ENCODE data around the gene OBP2B. TPM values are rescaled to one million over a fixed set of nuclear protein-coding genes. Genes with fewer than 3 reads are reported as not detected.
"Not testable (repeated sequence)": the region's sequence is repeated elsewhere in the genome, so short reads cannot be mapped to it uniquely, and the experiment has no call there.

OBP2B gene
- polyA plus RNA-seq (2013, experiment 1 of 2; ENCODE audit: insufficient read length): not detected
- not detected for polyA plus RNA-seq (2013, experiment 2 of 2; ENCODE audit: insufficient read length)

- DNase-seq: not testable (repeated sequence)
These were observed at the start of gene OBP2B for GRCh38 chr9:133208880-133209300. Gene OBP2B (minus strand): TSS chr9:133209250. CDS start chr9:133209199, 51 bp downstream.

- no peak for DNase-seq
These were observed 49.3 kb upstream of the OBP2B start for GRCh38 chr9:133258061-133259015.

GRCh38 chr9:133257465-133257956 is 48.5 kb upstream of the OBP2B start:
- no peak for DNase-seq

- DNase-seq: no peak
These were observed 47.6 kb upstream of the OBP2B start for GRCh38 chr9:133256686-133257091.

- no peak for DNase-seq
These were observed 47.0 kb upstream of the OBP2B start for GRCh38 chr9:133256136-133256461.

- no peak for DNase-seq
These were observed 46.5 kb upstream of the OBP2B start for GRCh38 chr9:133255371-133256135.

- no peak for DNase-seq
These were observed 45.4 kb upstream of the OBP2B start for GRCh38 chr9:133254471-133254870.

GRCh38 chr9:133253268-133253667 is 44.2 kb upstream of the OBP2B start:
- DNase-seq: no peak

GRCh38 chr9:133252301-133253020 is 43.4 kb upstream of the OBP2B start:
- no peak for DNase-seq

GRCh38 chr9:133251773-133252172 is 42.7 kb upstream of the OBP2B start:
- DNase-seq: no peak

- DNase-seq: not testable (repeated sequence)
These were observed 42.2 kb upstream of the OBP2B start for GRCh38 chr9:133251221-133251620.

- DNase-seq: no peak
These were observed 41.7 kb upstream of the OBP2B start for GRCh38 chr9:133250741-133251170.

GRCh38 chr9:133249337-133249736 is 40.3 kb upstream of the OBP2B start:
- no peak for DNase-seq

- DNase-seq: no peak
These were observed 39.8 kb upstream of the OBP2B start for GRCh38 chr9:133248726-133249295.

- DNase-seq: no peak
These were observed 38.6 kb upstream of the OBP2B start for GRCh38 chr9:133247632-133248031.

GRCh38 chr9:133246991-133247390 is 37.9 kb upstream of the OBP2B start:
- no peak for DNase-seq

GRCh38 chr9:133246562-133246961 is 37.5 kb upstream of the OBP2B start:
- no peak for DNase-seq

- no peak for DNase-seq
These were observed 33.9 kb upstream of the OBP2B start for GRCh38 chr9:133242991-133243390.

- DNase-seq: no peak
These were observed 33.2 kb upstream of the OBP2B start for GRCh38 chr9:133242241-133242640.

- DNase-seq: no peak
These were observed 30.6 kb upstream of the OBP2B start for GRCh38 chr9:133239533-133240090.

- DNase-seq: peak; percentile 67
These were observed 29.9 kb upstream of the OBP2B start for GRCh38 chr9:133238851-133239532.
